Testis (tissue), 3 donors: ENCODE data around the gene INPP5A. TPM values are rescaled to one million over a fixed set of nuclear protein-coding genes. Genes with fewer than 3 reads are reported as not detected.

Source experiments
- DNase-seq: peaks from one replicate; pipeline ENCODE4 v3.0.0-alpha.2; 2019
- H3K27ac ChIP-seq, 2 donors: fragments of 200-600 bp; sonication (generic); one replicate each; pipeline ENCODE4 v1.5.1; 2019
- H3K27me3 ChIP-seq: fragments of 200-600 bp; sonication (generic); one replicate; pipeline ENCODE4 v1.5.1; 2019
- H3K36me3 ChIP-seq: fragments of 200-600 bp; sonication (generic); one replicate; pipeline ENCODE4 v1.5.1; 2017; ENCODE audit warnings: low read depth; ENCODE audit errors: missing control alignments
- H3K4me1 ChIP-seq: fragments of 200-600 bp; sonication (generic); one replicate; pipeline ENCODE4 v1.5.1; 2019
- H3K4me3 ChIP-seq, 2 donors: fragments of 200-600 bp; sonication (generic); one replicate each; pipeline ENCODE4 v1.5.1; 2017 to 2019
- H3K9me3 ChIP-seq: fragments of 200-600 bp; sonication (generic); one replicate; pipeline ENCODE4 v1.5.1; 2017
- POLR2A ChIP-seq: fragments of 450-650 bp; IDR thresholded peaks from one replicate; pipeline ENCODE4 v1.6.1; 2017; ENCODE audit warnings: antibody characterized with exemption, mild to moderate bottlenecking, moderate library complexity
- WGBS, 2 donors: methylation state at CpG; one replicate each; pipeline ENCODE4 v1.1.5; 2018; 5-methylcytosine and 5-hydroxymethylcytosine counted together
- intact Hi-C: fragments of 100-400 bp; cut with DNase I; formaldehyde crosslinking; loops from one replicate; pipeline ENCODE4 v1.15.1; 2023; ENCODE audit warnings: low total_unique reads
- polyA plus RNA-seq: library from polyadenylated mRNA; stranded (reverse); fragments of 350-450 nt; fragmentation: Illumina TruSeq; extraction: RNeasy Lipid Tissue Mini Kit (QIAGEN cat#74804); gene quantifications from one replicate; pipeline ENCODE4 v1.2.3, GENCODE V29; 2014; ENCODE audit warnings: low read depth, low replicate concordance; ENCODE audit not compliant: insufficient read depth
- total RNA-seq, 2 donors: library from RNA; depleted of rRNA; stranded (reverse); fragments of >200 nt; gene quantifications; one replicate each; pipeline ENCODE4 v1.2.3, GENCODE V29; 2016
- TF ChIP-seq, protein P1 (sequence below), 3 experiments: fragments of 450-650 bp in 2 of 3; fragments of 200-600 bp in 1 of 3; sonication (generic) in 1 of 3; IDR thresholded peaks; one replicate each; pipeline ENCODE4 v1.5.1; 2016 to 2019; ENCODE audit warnings: antibody characterized with exemption in 3 of 3, mild to moderate bottlenecking in 2 of 3, moderate library complexity in 1 of 3

INPP5A gene
- total and polyA plus RNA-seq, 3 donors from 2014 or later = 54.1 to 103 (median 73.0) TPM

DNA sequence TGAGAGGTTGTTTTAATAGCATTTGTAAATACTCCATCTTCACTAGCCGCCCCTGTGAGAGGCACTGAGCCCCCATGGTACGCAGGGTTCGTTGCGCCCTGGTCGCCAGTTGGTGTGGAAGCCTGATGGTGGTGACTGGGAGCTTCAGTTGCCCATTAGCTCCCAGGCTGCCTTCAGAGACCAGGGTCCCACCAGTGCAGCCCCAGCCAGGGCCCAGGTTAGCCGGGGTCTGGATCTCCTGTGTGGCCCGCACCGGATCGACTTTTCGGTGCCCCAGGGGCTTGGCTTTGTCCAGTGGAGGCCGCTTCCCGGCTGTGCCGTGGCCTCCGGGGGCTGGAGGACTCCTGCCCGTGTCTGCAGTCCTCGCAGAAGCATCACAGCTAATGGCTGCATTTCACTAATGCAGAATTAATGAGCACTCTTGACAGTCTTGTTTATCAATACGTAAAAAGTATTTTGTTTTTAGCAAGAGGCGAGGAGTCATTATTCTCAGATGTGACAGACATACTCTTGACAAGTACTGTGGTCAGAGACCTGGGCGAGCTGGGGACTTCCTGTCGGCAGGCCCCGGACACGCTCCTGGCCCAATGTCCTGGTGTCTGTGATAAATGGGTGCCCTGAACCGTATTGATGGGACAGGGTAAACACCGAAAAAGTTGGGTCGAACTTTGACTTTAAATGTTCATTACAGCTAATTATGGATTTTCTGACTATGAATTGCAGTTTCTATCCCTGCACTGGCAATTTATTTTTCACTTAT is 148.5 kb downstream of the INPP5A start:
- no peak for DNase-seq
- H3K27ac ChIP-seq = no peak overlapping the region

DNA sequence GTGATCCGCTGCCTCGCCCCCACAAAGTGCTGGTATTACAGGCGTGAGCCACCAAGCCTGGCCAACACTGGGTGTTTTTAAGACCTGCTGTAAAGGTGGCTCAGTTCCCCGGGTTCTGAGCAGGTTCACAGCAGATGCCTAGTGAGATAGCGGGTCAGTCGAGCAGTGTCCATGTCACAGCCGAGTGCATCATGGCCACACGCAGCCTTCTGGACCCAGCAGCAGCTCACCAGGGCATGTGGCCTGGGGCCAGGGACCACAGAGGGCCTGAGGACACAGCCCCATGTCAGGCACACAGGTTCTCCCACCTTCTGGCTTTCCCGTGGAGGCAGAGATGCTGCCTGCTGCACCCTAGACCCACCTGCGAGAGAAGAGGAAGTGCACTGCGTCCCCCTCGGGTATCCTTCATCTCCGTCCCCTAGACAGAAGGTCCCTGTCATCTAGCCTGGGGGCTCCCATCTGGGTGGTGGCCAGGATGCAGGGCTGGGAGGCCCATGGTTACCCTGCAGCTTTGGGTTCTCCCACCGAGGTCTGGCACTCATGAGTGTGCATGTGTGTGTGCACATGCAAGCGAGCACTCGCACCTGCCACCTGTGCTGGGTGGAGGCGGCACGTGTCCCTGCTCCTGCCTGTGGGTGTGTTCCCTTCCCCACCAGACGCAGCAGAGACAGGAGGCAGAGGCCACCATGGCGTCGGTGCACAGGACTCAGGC is 149.8 kb downstream of the INPP5A start:
- TF ChIP-seq, protein P1, sequence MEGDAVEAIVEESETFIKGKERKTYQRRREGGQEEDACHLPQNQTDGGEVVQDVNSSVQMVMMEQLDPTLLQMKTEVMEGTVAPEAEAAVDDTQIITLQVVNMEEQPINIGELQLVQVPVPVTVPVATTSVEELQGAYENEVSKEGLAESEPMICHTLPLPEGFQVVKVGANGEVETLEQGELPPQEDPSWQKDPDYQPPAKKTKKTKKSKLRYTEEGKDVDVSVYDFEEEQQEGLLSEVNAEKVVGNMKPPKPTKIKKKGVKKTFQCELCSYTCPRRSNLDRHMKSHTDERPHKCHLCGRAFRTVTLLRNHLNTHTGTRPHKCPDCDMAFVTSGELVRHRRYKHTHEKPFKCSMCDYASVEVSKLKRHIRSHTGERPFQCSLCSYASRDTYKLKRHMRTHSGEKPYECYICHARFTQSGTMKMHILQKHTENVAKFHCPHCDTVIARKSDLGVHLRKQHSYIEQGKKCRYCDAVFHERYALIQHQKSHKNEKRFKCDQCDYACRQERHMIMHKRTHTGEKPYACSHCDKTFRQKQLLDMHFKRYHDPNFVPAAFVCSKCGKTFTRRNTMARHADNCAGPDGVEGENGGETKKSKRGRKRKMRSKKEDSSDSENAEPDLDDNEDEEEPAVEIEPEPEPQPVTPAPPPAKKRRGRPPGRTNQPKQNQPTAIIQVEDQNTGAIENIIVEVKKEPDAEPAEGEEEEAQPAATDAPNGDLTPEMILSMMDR (IDR thresholded peaks at IDR 0.05) = no peak
- TF ChIP-seq POLR2A = no peak
- H3K36me3 ChIP-seq = no peaks in the 10 kb centered on the region
- 84 to 93% methylated on average over 9 to 21 of the region's 21 CpGs for WGBS, 2 donors
- no peak overlapping the region for H3K27ac ChIP-seq
- no peak for DNase-seq
- H3K9me3 ChIP-seq = no peaks in the 10 kb centered on the region
- intact Hi-C loops = no loop called here
- no peak overlapping the region for H3K4me3 ChIP-seq
- H3K27me3 ChIP-seq = no peaks in the 10 kb centered on the region
- H3K4me1 ChIP-seq = peaks cover 23% of the 10 kb centered on the region

More for the DNA sequence above, 148.5 kb downstream of the INPP5A start:
- Histone ChIP-seq H3K4me1 (peaks cover 18% of the 10 kb centered on the region), H3K4me3 (no peak overlapping the region), H3K9me3 (no peaks in the 10 kb centered on the region), H3K27me3 (no peaks in the 10 kb centered on the region), H3K36me3 (no peaks in the 10 kb centered on the region)
- TF ChIP-seq POLR2A = no peak
- TF ChIP-seq, protein P1 (IDR thresholded peaks at IDR 0.05) = no peak
- 94 to 99% methylated on average over 15 to 25 of the region's 25 CpGs for WGBS, 2 donors
- intact Hi-C loops = no loop called here

DNA sequence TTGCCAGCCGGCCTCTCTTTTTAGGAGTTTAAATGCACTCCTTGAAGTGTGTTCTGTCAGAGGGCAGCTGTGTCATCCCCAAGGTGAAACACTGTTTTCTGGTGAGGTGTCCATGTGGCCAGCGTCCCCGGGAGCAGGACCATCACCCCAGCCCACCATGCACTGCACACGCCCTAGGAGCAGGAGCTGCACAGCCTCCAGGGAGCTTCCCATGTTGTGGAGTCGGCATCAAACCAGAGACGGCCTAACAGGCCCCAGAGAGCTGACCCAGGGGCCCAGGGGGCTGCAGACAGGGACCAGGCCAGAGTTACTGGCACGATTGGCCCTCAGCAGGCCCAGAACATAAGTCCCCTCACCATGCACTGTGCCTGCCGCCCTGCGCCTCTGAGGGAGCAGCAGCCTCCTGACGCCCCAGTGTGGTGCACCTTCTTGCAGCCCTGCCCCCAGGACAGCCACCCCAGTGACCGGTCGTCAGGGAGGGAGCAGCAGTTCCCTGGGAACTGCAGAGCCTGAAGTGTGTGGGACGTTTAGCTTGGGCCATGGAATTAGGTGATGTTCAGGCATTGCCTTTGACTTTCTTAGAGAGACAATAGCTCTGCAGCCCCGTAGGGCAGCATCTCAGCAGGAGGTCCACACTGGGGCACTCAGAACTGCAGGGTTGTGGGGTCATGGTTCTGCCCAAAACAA is 150.4 kb downstream of the INPP5A start:
- H3K36me3 ChIP-seq = no peaks in the 10 kb centered on the region
- intact Hi-C loops = no loop called here
- H3K9me3 ChIP-seq = no peaks in the 10 kb centered on the region
- no peak overlapping the region for H3K27ac ChIP-seq
- H3K4me1 ChIP-seq = peaks cover 24% of the 10 kb centered on the region
- DNase-seq = no peak
- H3K4me3 ChIP-seq = no peak overlapping the region
- 79% methylated on average over 6 to 14 of the region's 14 CpGs for WGBS, 2 donors
- TF ChIP-seq, protein P1 (IDR thresholded peaks at IDR 0.05) = no peak
- TF ChIP-seq POLR2A = no peak
- no peaks in the 10 kb centered on the region for H3K27me3 ChIP-seq

DNA sequence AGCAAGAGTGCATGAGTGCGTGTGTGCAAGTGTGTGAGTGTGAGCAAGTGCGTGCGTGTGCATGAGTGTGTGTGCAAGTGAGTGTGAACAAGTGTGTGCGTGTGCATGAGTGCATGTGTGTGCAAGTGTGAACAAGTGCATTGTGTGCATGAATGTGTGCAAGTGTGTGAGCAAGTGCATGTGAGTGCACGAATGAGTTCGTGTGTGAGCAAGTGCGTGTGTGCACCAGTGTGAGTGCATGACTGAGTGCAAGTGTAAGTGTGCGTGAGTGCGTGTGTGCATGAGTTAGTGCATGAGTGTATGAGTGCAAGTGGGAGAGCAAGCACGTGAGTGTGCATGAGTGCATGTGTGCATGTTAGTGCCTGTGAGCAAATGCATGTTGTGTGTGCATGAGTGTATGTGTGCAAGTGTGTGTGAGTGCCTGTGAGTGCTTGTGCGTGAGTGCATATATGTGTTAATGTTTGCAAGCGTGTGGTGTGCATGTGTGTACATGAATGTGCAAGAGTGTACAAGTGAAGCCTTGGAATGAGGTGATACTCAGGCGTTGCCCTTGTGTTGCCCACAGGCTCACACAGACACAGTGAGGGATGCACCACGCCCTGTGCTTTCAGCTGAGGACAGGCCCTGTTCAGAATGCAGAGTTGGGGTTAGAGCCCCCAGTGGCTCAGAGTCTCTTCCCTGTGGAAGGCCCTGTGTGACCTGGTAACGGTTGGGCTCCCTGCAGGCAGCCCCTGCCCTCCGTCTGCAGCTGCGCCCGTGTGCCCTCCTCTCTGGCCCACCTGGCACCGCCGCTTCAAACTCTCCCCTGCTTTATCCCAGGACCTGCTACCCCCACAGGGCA is 151.2 kb downstream of the INPP5A start:
- TF ChIP-seq POLR2A = no peak
- TF ChIP-seq, protein P1 (IDR thresholded peaks at IDR 0.05) = no peak
- Histone ChIP-seq H3K27me3 (no peaks in the 10 kb centered on the region), H3K9me3 (no peaks in the 10 kb centered on the region), H3K4me1 (peaks cover 24% of the 10 kb centered on the region), H3K4me3 (no peak overlapping the region), H3K36me3 (no peaks in the 10 kb centered on the region), H3K27ac (no peak overlapping the region)
- intact Hi-C loops = no loop called here
- DNase-seq = no peak
- WGBS, 2 donors = 75 to 82% methylated on average over 20 of the region's 20 CpGs
